ENCODE measurements around the gene TMEM232. TPM values are rescaled to one million over a fixed set of nuclear protein-coding genes. Genes with fewer than 3 reads are reported as not detected.
"Not testable (repeated sequence)": the region's sequence is repeated elsewhere in the genome, so short reads cannot be mapped to it uniquely, and the experiment has no call there.

The TMEM232 gene
- total and polyA plus RNA-seq, 2 donors = 2.0 to 2.3 TPM

DNA sequence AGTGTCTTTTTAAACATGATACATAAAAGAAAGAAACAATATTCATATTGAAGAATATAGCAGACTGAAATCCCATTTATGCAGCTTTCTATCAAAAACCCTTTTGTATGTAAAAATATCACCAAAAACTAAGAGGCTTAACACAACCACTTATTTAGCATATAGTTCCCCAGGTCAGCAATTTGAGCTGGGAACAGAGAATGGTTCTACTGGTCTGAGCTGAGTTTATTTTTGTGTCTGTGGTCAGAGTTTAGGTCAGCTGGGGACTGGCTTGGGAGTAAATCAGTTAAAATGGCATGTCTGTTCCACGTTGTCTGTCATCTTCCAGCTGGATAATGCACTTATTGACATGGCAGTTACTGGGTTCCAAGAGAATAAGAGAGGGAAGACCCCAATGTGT, 165.0 kb downstream of the TMEM232 start:
- H3K36me3 ChIP-seq (ENCODE audit: control insufficient read depth in 2 of 2, insufficient read depth in 2 of 2, low read length in 1 of 2) = no peaks in the 10 kb centered on the region

DNA sequence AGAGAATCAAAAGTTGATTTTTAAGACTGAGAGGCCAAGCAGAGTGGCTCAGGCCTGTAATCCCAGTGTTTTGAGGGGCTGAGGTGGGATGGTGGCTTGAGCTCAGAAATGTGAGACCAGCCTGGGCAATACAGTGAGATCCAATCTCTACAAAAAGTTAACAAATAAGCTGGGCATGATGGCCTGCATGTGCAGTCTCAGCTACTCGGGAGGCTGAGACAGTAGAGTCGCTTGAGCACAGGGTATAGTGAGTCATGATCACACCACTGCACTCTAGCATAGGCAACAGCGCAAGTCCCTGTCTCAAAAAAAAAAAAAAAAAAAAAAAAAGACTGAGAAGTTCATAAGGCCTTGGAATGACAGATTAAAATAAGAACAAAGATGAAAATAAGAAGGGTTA, 177.2 kb downstream of the TMEM232 start:
- H3K27ac ChIP-seq (ENCODE audit: low read depth in 1 of 2, low read length in 1 of 2) = no peak overlapping the region
- whole genome bisulfite sequencing = 97% methylated on average over 3 of the region's 3 CpGs
- H3K36me3 ChIP-seq (ENCODE audit: control insufficient read depth in 2 of 2, insufficient read depth in 2 of 2, low read length in 1 of 2) = no peaks in the 10 kb centered on the region
- H3K9me3 ChIP-seq (ENCODE audit: control insufficient read depth in 2 of 2, insufficient read depth in 1 of 2, low read length in 1 of 2) = no peaks in the 10 kb centered on the region
- H3K4me1 ChIP-seq (ENCODE audit: control insufficient read depth in 2 of 2, insufficient read depth in 2 of 2, low read length in 2 of 2) = no peaks in the 10 kb centered on the region
- H3K4me3 ChIP-seq (ENCODE audit: low read length in 2 of 2) = no peak overlapping the region
- no peak for DNase-seq (ENCODE audit: low read depth in 6 of 9, low spot score in 9 of 9)
- H3K27me3 ChIP-seq (ENCODE audit: control insufficient read depth in 2 of 2, insufficient read depth in 1 of 2, low read length in 1 of 2) = no peaks in the 10 kb centered on the region

More for the DNA sequence above, 165.0 kb downstream of the TMEM232 start:
- no peaks in the 10 kb centered on the region for H3K4me1 ChIP-seq (ENCODE audit: control insufficient read depth in 2 of 2, insufficient read depth in 2 of 2, low read length in 2 of 2)
- DNase-seq (ENCODE audit: low read depth in 6 of 9, low spot score in 9 of 9) = no peak
- no peaks in the 10 kb centered on the region for H3K27me3 ChIP-seq (ENCODE audit: control insufficient read depth in 2 of 2, insufficient read depth in 1 of 2, low read length in 1 of 2)
- no peak overlapping the region for H3K4me3 ChIP-seq (ENCODE audit: low read length in 2 of 2)
- WGBS = 83% methylated on average over 1 of the region's 1 CpG
- H3K9me3 ChIP-seq (ENCODE audit: control insufficient read depth in 2 of 2, insufficient read depth in 1 of 2, low read length in 1 of 2) = no peaks in the 10 kb centered on the region
- no peak overlapping the region for H3K27ac ChIP-seq (ENCODE audit: low read depth in 1 of 2, low read length in 1 of 2)

- Histone ChIP-seq H3K27ac (ENCODE audit: low read depth in 1 of 2, low read length in 1 of 2) (no peak overlapping the region), H3K4me3 (ENCODE audit: low read length in 2 of 2) (no peak overlapping the region), H3K9me3 (ENCODE audit: control insufficient read depth in 2 of 2, insufficient read depth in 1 of 2, low read length in 1 of 2) (no peaks in the 10 kb centered on the region), H3K27me3 (ENCODE audit: control insufficient read depth in 2 of 2, insufficient read depth in 1 of 2, low read length in 1 of 2) (no peaks in the 10 kb centered on the region), H3K4me1 (ENCODE audit: control insufficient read depth in 2 of 2, insufficient read depth in 2 of 2, low read length in 2 of 2) (no peaks in the 10 kb centered on the region), H3K36me3 (ENCODE audit: control insufficient read depth in 2 of 2, insufficient read depth in 2 of 2, low read length in 1 of 2) (no peaks in the 10 kb centered on the region)
- no peak for DNase-seq (ENCODE audit: low read depth in 6 of 9, low spot score in 9 of 9)
- 96% methylated on average over 3 of the region's 3 CpGs for WGBS
Observed at GRCh38 chr5:110548171-110548570, 178.3 kb downstream of the TMEM232 start.

- no peak for DNase-seq (ENCODE audit: low read depth in 6 of 9, low spot score in 9 of 9)
- WGBS = 93% methylated on average over 4 of the region's 4 CpGs
- Histone ChIP-seq H3K36me3 (ENCODE audit: control insufficient read depth in 2 of 2, insufficient read depth in 2 of 2, low read length in 1 of 2) (no peaks in the 10 kb centered on the region), H3K27ac (ENCODE audit: low read depth in 1 of 2, low read length in 1 of 2) (no peak overlapping the region), H3K9me3 (ENCODE audit: control insufficient read depth in 2 of 2, insufficient read depth in 1 of 2, low read length in 1 of 2) (no peaks in the 10 kb centered on the region), H3K4me1 (ENCODE audit: control insufficient read depth in 2 of 2, insufficient read depth in 2 of 2, low read length in 2 of 2) (no peaks in the 10 kb centered on the region), H3K4me3 (ENCODE audit: low read length in 2 of 2) (no peak overlapping the region), H3K27me3 (ENCODE audit: control insufficient read depth in 2 of 2, insufficient read depth in 1 of 2, low read length in 1 of 2) (no peaks in the 10 kb centered on the region)
Observed at GRCh38 chr5:110547495-110547894, 179.0 kb downstream of the TMEM232 start.

DNA sequence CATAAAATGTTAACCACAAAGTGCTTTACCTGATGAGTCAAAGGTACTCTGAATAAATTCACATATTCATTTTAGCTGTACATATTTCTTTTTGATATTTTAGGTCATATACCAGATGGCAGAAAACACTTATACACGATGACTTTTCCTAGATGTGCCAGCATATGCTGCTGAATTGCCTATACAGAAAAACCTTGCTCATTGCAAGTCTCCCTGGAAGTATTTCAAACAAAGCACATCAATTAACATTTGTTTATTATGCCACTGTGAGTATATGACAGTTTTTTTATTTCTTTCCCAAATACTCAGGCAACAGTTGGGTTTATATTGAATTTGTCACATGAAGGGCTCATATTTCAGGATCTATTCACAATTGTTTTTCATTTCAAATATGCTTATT, 180.8 kb downstream of the TMEM232 start:
- DNase-seq (ENCODE audit: low read depth in 6 of 9, low spot score in 9 of 9) = no peak

GRCh38 chr5:110544603-110545002, 181.9 kb downstream of the TMEM232 start:
- no peaks in the 10 kb centered on the region for H3K36me3 ChIP-seq (ENCODE audit: control insufficient read depth in 2 of 2, insufficient read depth in 2 of 2, low read length in 1 of 2)
- no peak for DNase-seq (ENCODE audit: low read depth in 6 of 9, low spot score in 9 of 9)
- H3K27ac ChIP-seq (ENCODE audit: low read depth in 1 of 2, low read length in 1 of 2) = no peak overlapping the region
- no peaks in the 10 kb centered on the region for H3K9me3 ChIP-seq (ENCODE audit: control insufficient read depth in 2 of 2, insufficient read depth in 1 of 2, low read length in 1 of 2)
- no peaks in the 10 kb centered on the region for H3K4me1 ChIP-seq (ENCODE audit: control insufficient read depth in 2 of 2, insufficient read depth in 2 of 2, low read length in 2 of 2)
- 100% methylated on average over 1 of the region's 1 CpG for WGBS
- no peaks in the 10 kb centered on the region for H3K27me3 ChIP-seq (ENCODE audit: control insufficient read depth in 2 of 2, insufficient read depth in 1 of 2, low read length in 1 of 2)
- H3K4me3 ChIP-seq (ENCODE audit: low read length in 2 of 2) = no peak overlapping the region

More for the DNA sequence above, 180.8 kb downstream of the TMEM232 start:
- WGBS = 95% methylated on average over 1 of the region's 1 CpG
- no peaks in the 10 kb centered on the region for H3K36me3 ChIP-seq (ENCODE audit: control insufficient read depth in 2 of 2, insufficient read depth in 2 of 2, low read length in 1 of 2)
- H3K4me3 ChIP-seq (ENCODE audit: low read length in 2 of 2) = no peak overlapping the region
- no peak overlapping the region for H3K27ac ChIP-seq (ENCODE audit: low read depth in 1 of 2, low read length in 1 of 2)
- no peaks in the 10 kb centered on the region for H3K9me3 ChIP-seq (ENCODE audit: control insufficient read depth in 2 of 2, insufficient read depth in 1 of 2, low read length in 1 of 2)
- H3K4me1 ChIP-seq (ENCODE audit: control insufficient read depth in 2 of 2, insufficient read depth in 2 of 2, low read length in 2 of 2) = no peaks in the 10 kb centered on the region
- H3K27me3 ChIP-seq (ENCODE audit: control insufficient read depth in 2 of 2, insufficient read depth in 1 of 2, low read length in 1 of 2) = no peaks in the 10 kb centered on the region

DNA sequence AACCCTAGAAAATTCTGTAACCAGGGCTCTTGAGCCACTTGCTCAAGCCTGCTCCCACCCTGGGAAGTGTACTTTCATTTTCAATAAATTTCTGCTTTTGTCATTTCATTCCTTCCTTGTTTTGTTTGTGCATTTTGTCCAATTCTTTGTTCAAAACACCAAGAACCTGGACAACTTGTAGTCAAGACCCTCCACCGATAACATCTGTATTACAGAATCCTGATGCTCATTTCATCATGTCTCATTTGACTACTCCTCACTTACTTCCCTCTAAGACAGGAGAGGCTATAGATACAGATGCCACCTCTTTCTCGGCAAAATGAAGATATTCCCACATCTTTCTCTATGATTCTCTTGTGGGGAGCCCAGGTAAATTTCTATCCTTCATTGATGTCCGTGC, 183.5 kb downstream of the TMEM232 start:
- Histone ChIP-seq H3K4me3 (ENCODE audit: low read length in 2 of 2) (no peak overlapping the region), H3K27me3 (ENCODE audit: control insufficient read depth in 2 of 2, insufficient read depth in 1 of 2, low read length in 1 of 2) (no peaks in the 10 kb centered on the region), H3K36me3 (ENCODE audit: control insufficient read depth in 2 of 2, insufficient read depth in 2 of 2, low read length in 1 of 2) (no peaks in the 10 kb centered on the region), H3K4me1 (ENCODE audit: control insufficient read depth in 2 of 2, insufficient read depth in 2 of 2, low read length in 2 of 2) (no peaks in the 10 kb centered on the region), H3K9me3 (ENCODE audit: control insufficient read depth in 2 of 2, insufficient read depth in 1 of 2, low read length in 1 of 2) (no peaks in the 10 kb centered on the region), H3K27ac (ENCODE audit: low read depth in 1 of 2, low read length in 1 of 2) (no peak overlapping the region)
- 96% methylated on average over 3 of the region's 3 CpGs for WGBS
- DNase-seq (ENCODE audit: low read depth in 6 of 9, low spot score in 9 of 9) = no peak

DNA sequence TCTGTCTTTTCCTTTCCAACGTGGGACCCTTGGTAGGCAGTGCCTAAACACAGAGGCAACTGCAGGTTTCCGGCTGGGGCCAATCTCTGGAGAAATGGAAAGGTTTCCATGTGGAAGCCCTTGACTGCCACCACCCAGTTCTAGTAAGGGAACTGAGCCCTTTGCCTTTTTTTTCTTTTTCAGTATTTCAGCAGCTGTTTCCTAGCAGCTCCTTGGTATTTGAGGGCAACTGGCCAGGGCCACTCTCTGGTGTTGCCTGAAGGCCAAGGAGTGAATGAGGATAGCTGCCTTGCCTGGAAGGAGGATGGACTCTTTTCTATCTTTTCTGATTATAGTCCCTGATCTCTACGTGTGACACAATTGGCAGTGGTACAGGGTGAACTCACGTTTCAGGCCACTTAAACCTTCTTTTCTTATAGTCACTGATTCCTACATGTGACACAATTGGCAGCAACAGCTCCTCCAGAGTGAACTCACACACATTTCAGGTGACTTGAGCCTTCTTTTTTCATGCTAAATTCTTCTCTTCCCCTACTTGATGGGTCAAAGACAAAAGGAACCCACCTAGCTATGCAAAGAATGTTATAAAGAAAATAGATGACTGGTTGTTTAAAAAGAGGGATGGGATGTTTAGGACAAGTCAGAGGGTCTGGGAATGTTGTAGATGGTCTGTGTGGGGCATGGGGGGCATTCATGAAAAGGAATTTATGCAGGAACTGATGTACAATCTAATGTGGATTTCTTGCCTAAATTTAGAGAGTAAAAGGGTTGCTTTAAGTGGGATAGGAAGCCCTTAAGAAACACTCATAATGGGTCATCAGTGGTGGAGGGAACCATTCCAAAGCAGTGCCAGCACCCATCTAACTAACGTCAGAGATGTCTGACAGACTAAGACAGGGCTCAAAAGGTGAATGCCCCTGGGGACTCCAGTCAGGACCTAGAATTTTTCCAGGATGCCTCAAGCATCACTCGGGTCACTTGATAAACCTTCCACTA, 190.1 kb downstream of the TMEM232 start:
- H3K9me3 ChIP-seq (ENCODE audit: control insufficient read depth in 2 of 2, insufficient read depth in 1 of 2, low read length in 1 of 2) = no peaks in the 10 kb centered on the region
- no peaks in the 10 kb centered on the region for H3K36me3 ChIP-seq (ENCODE audit: control insufficient read depth in 2 of 2, insufficient read depth in 2 of 2, low read length in 1 of 2)
- H3K27ac ChIP-seq (ENCODE audit: low read depth in 1 of 2, low read length in 1 of 2) = no peak overlapping the region
- no peak for DNase-seq (ENCODE audit: low read depth in 6 of 9, low spot score in 9 of 9)
- H3K4me3 ChIP-seq (ENCODE audit: low read length in 2 of 2) = no peak overlapping the region
- no peaks in the 10 kb centered on the region for H3K4me1 ChIP-seq (ENCODE audit: control insufficient read depth in 2 of 2, insufficient read depth in 2 of 2, low read length in 2 of 2)
- 81% methylated on average over 6 of the region's 6 CpGs for WGBS
- H3K27me3 ChIP-seq (ENCODE audit: control insufficient read depth in 2 of 2, insufficient read depth in 1 of 2, low read length in 1 of 2) = no peaks in the 10 kb centered on the region

DNA sequence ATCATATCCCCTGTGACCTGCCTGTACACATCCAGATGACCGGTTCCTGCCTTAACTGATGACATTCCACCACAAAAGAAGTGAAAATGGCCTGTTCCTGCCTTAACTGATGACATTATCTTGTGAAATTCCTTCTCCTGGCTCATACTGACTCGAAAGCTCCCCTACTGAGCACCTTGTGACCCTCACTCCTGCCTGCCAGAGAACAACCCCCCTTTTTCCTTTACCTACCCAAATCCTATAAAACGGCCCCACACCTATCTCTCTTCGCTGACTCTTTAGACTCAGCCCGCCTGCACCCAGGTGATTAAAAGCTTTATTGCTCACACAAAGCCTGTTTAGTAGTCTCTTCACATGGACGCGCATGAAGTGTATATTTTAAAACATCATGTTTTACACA, 191.3 kb downstream of the TMEM232 start:
- H3K4me1 ChIP-seq (ENCODE audit: control insufficient read depth in 2 of 2, insufficient read depth in 2 of 2, low read length in 2 of 2); H3K27ac ChIP-seq (ENCODE audit: low read depth in 1 of 2, low read length in 1 of 2); H3K9me3 ChIP-seq (ENCODE audit: control insufficient read depth in 2 of 2, insufficient read depth in 1 of 2, low read length in 1 of 2); DNase-seq (ENCODE audit: low read depth in 6 of 9, low spot score in 9 of 9); H3K4me3 ChIP-seq (ENCODE audit: low read length in 2 of 2); H3K36me3 ChIP-seq (ENCODE audit: control insufficient read depth in 2 of 2, insufficient read depth in 2 of 2, low read length in 1 of 2); H3K27me3 ChIP-seq (ENCODE audit: control insufficient read depth in 2 of 2, insufficient read depth in 1 of 2, low read length in 1 of 2): not testable (repeated sequence)
- WGBS = 91% methylated on average over 7 of the region's 7 CpGs

Data from thymus (tissue), 11 donors.